GM18517 (cell line): Measurements from ENCODE around the gene GDPGP1.

Experiments
- ATAC-seq: cut with Tn5 transposase; IDR thresholded peaks from one replicate; pipeline ENCODE4 v1.9.1; 2021; ENCODE audit warnings: mild to moderate bottlenecking, moderate library complexity; ENCODE audit not compliant: unreplicated experiment

Gene GDPGP1

DNA sequence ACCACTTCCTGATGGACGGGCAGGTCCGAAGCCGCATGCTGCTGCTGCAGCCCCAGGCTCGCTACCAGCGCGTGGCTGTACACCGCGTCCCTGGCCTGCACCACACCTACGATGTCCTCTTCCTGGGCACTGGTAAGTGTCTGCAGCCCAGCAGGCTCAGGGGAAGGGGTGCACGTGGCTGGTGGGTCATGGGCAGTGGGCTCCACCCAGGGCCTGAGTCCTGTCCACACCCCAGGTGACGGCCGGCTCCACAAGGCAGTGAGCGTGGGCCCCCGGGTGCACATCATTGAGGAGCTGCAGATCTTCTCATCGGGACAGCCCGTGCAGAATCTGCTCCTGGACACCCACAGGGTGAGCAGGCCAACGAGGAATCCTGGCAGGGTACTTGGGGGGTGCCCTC, 9.0 kb upstream of the GDPGP1 start:
- no peak for ATAC-seq

DNA sequence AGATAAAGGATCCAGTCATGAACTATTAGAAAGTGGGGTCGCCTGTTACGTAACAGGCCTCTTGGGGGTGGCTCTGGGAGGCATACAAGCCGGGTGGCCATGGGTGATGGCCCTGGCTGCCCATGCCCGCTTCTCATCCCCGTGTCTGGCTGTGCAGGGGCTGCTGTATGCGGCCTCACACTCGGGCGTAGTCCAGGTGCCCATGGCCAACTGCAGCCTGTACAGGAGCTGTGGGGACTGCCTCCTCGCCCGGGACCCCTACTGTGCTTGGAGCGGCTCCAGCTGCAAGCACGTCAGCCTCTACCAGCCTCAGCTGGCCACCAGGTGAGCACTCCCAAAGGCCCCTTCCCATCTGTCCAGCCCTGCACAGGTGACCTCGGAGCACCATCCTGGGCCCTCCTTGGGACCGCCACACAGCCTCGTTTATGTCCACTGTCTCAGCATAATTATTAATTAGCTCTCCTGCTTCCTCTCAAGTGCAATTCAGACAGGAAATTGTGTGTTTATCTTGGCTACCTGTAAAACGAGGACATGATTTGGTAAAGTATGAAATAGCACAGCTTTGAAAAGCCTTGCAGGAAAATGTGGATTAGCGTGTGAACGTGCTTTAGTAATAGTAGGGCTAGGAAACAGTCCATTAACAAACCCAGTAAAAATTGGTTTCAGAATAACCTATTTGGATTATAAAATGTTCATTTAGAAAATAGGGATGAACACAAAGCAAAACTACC, 8.3 kb upstream of the GDPGP1 start:
- ATAC-seq, result no peak

DNA sequence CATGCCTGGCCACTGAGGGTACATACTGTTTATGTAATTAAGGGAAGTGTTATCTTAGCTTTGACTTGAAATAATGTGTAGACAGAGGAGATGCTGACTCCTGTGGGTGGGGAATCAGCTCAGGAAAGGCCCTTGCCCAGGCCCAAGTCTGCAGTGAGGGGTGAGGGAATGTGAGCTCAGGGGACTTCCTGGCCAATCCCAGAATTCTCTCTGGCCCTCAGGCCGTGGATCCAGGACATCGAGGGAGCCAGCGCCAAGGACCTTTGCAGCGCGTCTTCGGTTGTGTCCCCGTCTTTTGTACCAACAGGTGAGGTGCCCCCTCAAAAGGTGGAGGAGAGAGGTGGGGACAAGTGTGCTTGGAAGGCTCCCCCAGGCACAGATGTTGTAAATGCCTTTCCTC, 6.7 kb upstream of the GDPGP1 start:
- ATAC-seq, result no peak

DNA sequence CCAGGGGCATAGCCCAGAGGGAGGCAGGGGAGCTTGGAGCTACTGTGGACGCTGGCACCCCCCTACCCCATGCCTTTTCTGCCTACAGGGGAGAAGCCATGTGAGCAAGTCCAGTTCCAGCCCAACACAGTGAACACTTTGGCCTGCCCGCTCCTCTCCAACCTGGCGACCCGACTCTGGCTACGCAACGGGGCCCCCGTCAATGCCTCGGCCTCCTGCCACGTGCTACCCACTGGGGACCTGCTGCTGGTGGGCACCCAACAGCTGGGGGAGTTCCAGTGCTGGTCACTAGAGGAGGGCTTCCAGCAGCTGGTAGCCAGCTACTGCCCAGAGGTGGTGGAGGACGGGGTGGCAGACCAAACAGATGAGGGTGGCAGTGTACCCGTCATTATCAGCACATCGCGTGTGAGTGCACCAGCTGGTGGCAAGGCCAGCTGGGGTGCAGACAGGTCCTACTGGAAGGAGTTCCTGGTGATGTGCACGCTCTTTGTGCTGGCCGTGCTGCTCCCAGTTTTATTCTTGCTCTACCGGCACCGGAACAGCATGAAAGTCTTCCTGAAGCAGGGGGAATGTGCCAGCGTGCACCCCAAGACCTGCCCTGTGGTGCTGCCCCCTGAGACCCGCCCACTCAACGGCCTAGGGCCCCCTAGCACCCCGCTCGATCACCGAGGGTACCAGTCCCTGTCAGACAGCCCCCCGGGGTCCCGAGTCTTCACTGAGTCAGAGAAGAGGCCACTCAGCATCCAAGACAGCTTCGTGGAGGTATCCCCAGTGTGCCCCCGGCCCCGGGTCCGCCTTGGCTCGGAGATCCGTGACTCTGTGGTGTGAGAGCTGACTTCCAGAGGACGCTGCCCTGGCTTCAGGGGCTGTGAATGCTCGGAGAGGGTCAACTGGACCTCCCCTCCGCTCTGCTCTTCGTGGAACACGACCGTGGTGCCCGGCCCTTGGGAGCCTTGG, 5.9 kb upstream of the GDPGP1 start:
- ATAC-seq, result no peak

DNA sequence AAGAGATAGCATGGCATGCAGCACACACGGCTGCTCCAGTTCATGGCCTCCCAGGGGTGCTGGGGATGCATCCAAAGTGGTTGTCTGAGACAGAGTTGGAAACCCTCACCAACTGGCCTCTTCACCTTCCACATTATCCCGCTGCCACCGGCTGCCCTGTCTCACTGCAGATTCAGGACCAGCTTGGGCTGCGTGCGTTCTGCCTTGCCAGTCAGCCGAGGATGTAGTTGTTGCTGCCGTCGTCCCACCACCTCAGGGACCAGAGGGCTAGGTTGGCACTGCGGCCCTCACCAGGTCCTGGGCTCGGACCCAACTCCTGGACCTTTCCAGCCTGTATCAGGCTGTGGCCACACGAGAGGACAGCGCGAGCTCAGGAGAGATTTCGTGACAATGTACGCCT, 5.0 kb upstream of the GDPGP1 start:
- ATAC-seq, result no peak

DNA sequence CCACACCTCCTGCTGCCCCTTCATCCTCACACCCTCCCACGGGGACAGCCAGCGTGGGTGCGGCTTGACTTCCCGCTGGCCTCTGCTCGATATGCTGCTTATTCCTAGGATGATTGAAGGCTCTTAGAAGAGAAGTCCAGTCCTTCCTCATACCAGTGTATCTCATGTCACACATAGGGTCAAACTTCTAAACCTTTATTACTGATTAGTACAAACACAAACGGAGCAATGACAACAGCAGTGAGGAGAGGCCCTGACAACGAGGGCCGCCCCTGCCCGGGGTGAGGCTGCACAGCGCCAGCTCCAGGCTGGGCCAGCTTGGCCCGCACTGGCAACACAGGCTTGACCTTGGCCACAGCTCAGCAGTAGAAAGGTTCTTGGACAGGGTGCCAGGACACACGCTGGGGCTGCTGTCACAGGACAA, 3.9 kb upstream of the GDPGP1 start:
- ATAC-seq, result no peak

GRCh38 chr15:90230610-90231009, 3.4 kb upstream of the GDPGP1 start:
- ATAC-seq, result no peak

DNA sequence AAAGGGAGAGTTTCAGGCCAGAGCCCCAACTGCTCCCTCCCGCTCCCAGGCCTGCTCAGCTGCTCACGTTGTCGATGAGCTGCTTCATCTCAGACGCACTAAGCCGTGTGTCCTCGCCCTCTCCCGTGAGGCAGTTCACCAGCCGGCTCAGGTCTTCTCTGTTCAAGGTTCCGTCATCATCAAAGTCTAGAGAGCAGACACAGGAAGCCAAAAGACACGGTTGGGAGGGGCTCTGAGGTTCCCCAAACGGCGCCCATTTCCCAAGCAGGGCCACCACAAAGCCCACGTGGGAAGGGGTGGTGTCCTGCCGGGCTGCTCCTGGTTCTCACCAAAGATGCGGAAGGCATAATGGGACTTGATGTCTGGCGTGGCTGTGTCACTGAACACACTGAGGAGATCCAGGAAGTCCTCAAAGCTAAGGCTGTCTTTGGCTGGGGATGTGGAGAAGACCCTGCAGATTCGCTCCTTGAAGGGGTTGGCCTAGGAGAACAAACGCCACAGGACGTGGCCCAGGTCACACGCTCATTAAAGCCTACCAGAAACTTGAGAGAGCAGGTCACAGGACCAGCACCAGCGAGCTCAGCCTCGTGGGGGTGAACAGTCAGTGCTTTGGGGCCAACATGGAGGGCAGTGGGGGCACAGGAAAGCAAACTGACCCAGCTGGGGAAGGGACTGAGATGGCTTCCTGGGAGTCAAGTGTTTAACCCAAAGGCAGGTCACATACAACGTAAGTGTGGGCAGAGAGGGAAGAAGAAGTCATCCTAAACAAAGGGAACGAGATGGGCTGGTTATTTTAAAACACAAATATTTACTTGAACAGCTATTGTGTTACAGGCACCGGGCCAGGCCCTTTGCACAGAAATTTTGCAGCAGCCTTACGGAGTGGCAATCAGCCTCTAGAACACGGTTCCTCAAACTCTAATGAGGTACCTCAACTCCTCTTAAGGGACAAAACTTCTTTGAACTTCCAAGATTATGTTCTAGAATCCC, 2.7 kb upstream of the GDPGP1 start:
- ATAC-seq, result no peak

DNA sequence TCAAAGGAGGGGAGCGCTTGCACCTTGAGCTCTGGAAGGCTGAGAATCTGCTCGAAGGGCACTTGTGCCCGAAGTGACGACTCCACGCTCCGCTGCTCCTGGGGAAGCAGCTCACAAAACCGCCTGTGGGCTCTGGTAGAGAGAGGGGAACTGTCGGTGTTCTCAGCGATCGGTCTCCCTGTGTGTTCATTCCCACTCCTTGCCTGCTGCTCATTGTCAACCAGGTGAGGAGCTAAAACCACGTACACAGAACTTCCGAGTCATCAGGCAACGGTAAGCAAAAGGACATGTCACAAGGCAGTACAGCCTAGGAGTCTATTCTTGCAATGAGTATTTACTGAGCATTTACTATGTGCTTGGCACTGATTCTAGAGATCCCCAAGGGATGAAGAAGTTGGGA, 1.8 kb upstream of the GDPGP1 start:
- ATAC-seq, result no peak

DNA sequence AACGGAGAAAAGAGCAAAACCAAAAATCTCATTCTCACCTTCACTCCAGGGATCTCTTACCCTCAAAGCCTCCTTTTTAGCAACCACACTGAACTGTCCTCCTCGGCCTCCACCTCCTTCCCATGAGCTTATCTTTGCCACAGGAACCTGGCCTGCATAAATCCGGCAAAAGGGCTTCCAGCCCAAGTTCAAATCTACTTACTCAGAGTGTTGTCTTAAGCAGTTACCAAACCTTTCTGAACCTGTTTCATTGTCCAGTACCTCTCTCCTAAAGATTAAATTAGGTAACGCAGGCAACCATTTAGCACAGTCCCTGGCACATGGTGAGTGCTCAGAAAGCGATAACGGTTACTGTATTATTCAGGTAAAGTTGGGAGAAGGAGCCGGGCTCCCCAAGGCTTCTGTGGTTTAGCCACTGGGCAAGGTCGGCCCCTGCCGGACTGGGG, 1.0 kb upstream of the GDPGP1 start:
- ATAC-seq, result peak; percentile 2

DNA sequence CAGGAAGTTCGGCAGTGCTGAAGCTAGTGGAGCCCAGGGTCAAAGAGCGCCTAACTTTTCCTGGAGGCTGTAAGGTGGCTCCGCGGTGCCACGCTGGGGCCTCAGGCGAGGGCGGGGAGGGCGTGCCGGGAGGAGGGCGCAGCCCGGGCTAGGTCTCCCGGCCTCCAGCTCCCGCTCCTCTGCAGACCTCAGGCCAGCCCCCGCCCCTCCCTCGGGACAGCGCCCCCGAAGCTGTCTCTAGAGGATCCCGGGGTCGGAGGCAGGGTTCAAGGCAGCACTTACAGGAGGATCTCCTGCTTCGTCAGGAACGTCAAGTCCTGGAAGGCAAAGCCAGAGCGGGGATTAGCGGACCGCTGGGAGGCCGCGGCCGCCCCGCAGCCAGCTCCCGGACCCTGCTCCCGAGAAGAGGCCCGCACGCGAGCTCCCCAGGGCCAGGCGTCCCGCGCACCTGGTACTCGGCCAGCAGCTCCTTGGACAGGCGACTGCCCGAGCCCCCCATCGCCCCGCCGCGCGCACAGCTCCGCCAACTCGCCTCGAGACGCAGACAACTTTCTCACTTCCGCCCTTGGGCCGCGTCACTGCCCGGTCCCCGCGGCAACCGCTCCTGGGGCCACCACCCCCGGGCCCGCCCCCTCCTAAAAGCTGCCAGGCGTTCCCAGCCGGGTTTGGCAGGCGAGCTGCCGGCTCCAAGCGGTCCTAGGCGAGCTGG, 468 bp upstream of the GDPGP1 start, which contains the start of gene CIB1:
CIB1 (minus strand) TSS at position 555 of the 709 bp plus-strand sequence; CDS start at position 499, 56 bp downstream.
- peak; percentile 78 for ATAC-seq

- no peak for ATAC-seq
These were observed 5.4 kb downstream of the GDPGP1 start for GRCh38 chr15:90239371-90239770.

- ATAC-seq, result no peak
These were observed 6.8 kb downstream of the GDPGP1 start for GRCh38 chr15:90240856-90241255.

DNA sequence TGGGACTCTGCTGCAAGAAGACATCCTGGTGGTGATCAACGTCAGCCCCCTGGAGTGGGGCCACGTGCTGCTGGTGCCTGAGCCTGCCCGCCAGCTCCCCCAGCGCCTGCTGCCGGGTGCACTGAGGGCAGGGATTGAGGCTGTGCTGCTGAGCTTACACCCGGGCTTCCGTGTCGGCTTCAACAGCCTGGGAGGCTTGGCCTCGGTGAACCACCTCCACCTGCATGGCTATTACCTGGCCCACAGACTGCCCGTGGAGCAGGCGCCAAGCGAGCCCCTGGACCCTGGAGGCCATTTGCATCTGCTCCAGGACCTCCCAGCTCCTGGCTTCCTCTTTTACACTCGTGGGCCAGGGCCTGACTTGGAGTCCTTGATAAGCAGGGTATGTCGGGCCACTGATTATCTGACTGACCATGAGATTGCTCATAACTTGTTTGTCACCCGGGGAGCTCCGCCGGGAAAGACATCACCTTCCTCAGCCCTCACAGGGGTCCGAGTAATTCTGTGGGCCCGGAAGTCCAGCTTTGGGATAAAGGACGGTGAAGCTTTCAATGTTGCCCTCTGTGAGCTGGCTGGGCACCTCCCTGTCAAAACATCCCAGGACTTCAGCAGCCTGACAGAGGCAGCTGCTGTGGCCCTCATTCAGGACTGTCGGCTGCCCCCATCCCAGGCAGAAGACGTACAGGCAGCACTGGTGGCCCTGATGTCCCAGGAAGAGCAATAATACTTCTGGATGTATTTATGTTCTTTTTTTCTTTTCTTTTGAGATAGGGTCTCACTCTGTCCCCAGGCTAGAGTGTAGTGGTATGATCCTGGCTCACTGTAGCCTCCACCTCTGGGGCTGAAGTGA, 7.6 kb downstream of the GDPGP1 start:
- ATAC-seq, result no peak

GRCh38 chr15:90243943-90244639, 10.1 kb downstream of the GDPGP1 start:
- no peak for ATAC-seq

DNA sequence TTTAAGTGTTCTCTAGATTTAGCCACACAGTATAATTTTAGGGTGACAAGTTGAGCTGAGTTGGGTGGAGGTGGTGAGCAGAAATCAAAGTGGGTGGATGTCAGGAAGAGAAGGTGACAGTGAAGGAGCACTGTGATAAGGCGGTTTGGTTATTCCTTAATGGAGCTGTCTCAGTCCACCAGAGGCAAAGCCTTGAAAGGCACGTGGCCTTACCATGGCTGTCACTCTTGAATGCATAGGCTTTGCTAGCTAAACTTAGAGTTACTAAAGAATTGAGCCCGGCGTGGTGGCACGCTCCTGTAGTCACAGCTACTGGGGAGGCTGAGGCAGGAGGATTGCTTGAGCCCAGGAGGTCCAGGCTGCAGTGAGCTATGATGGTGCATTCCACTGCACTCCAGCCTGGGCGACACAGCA, 14.8 kb downstream of the GDPGP1 start:
- ATAC-seq, result no peak

- no peak for ATAC-seq
These were observed 15.3 kb downstream of the GDPGP1 start, which contains the start of gene TTLL13 for GRCh38 chr15:90249203-90249863. Gene TTLL13 (plus strand): TSS chr15:90249556. CDS start chr15:90250631, 1,075 bp downstream.

DNA sequence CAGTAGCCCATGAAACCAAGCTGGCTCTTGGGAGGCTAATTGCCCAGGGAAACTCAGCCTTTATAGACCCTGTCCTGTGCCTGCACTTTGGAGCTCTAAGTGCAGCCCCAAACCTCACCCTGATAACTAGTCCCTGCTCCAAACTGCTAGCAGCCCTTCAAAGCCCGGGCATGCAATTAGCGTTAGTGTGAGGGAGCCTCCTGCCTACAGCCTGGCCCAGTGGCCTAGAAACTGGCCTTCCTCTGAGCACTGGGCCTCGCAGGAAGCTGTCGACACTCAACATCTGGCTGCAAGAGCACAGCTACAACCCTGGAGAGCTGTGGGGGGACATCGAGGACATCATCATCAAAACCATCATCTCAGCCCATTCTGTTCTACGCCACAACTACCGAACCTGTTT, 23.8 kb downstream of the GDPGP1 start:
- ATAC-seq, result no peak
